Adrenal gland (tissue), 12 donors: Measurements from ENCODE around the gene LSAMP. TPM values are rescaled to one million over a fixed set of nuclear protein-coding genes. Genes with fewer than 3 reads are reported as not detected.

Experiments
- DNase-seq, 7 donors: peaks; one replicate each; pipeline ENCODE4 v3.0.0-alpha.2; 2019 to 2020
- H3K27ac ChIP-seq, 5 donors: fragments of 200-600 bp; sonication (generic) in 4 of 5; 1 replicate in 3 of 5; 2 replicates in 2 of 5; pipeline versions ENCODE4 v1.5.1 to v1.8.0; 2016 to 2020; ENCODE audit warnings: mild to moderate bottlenecking in 1 of 5
- H3K27me3 ChIP-seq: fragments of 200-600 bp; 2 replicates; pipeline ENCODE4 v1.8.0; 2021
- H3K36me3 ChIP-seq, 2 donors: fragments of 200-600 bp; replicated peaks in 1 of 2; 1 replicate in 1 of 2; 2 replicates in 1 of 2; pipeline versions ENCODE4 v1.5.1 to v1.8.0; 2018 to 2022
- H3K4me1 ChIP-seq, 2 donors: fragments of 200-600 bp; replicated peaks in 1 of 2; 1 replicate in 1 of 2; 2 replicates in 1 of 2; pipeline versions ENCODE4 v1.5.1 to v1.8.0; 2018 to 2021
- H3K4me3 ChIP-seq, 4 donors: fragments of 200-600 bp; sonication (generic) in 3 of 4; one replicate each; pipeline ENCODE4 v1.5.1; 2016 to 2018
- H3K9me3 ChIP-seq, 3 donors: fragments of 200-600 bp; sonication (generic) in 1 of 3; replicated peaks in 1 of 3; 1 replicate in 2 of 3; 2 replicates in 1 of 3; pipeline versions ENCODE4 v1.5.1 to v1.8.0; 2016 to 2021
- POLR2A ChIP-seq, 2 donors: fragments of 450-650 bp; IDR thresholded peaks; one replicate each; pipeline ENCODE4 v1.6.1; 2017; ENCODE audit warnings: antibody characterized with exemption in 2 of 2, mild to moderate bottlenecking in 2 of 2, moderate library complexity in 1 of 2
- WGBS, 4 donors: extraction: QIAGEN DNeasy Blood & Tissue Kit in 2 of 4; methylation state at CpG; one replicate each; pipeline versions ENCODE4 v1.1.5 to v1.1.7; 2013 to 2017; 5-methylcytosine and 5-hydroxymethylcytosine counted together
- intact Hi-C, 2 donors: fragments of 100-400 bp; cut with DNase I; formaldehyde crosslinking; loops; one replicate each; pipeline versions ENCODE4 v1.14.1 to v1.15.0; 2022 to 2023
- polyA plus RNA-seq, 3 donors: library from polyadenylated mRNA; stranded (reverse); fragments of 200-250 nt in 2 of 3; fragments of 350-450 nt in 1 of 3; fragmentation: Illumina TruSeq in 1 of 3; extraction: RNeasy Lipid Tissue Mini Kit (QIAGEN cat#74804) in 1 of 3; gene quantifications; one replicate each; pipeline ENCODE4 v1.2.3, GENCODE V29; 2013 to 2014
- total RNA-seq, 9 donors: library from RNA; depleted of rRNA in 4 of 9; stranded (reverse); fragments of >200 nt in 4 of 9; fragments of 120-200 nt in 1 of 9; fragmentation: NEBNext Ultra II Directional in 1 of 9; extraction: Animal tissue kit (Norgen Biotek cat#: 25700) in 1 of 9; gene quantifications; one replicate each; pipeline versions ENCODE4 v1.1.0 to v1.2.4, GENCODE V29; 2013 to 2023
- TF ChIP-seq, protein P1 (sequence below), 6 experiments: fragments of 450-650 bp in 4 of 6; fragments of 200-600 bp in 2 of 6; sonication (generic) in 1 of 6; IDR thresholded peaks; 1 replicate in 5 of 6; 2 replicates in 1 of 6; pipeline versions ENCODE4 v1.5.1 to v1.8.0; 2016 to 2021; ENCODE audit warnings: antibody characterized with exemption in 6 of 6, mild to moderate bottlenecking in 2 of 6, moderate library complexity in 1 of 6
- donor health status: healthy with polysubstance abuse.
- donor health status: Bipolar disorder and iron deficiency.
- donor health status: DM: yes; HTN: yes; CAD: no.
- donor health status: DM: no; HTN: no; CAD: no.
- donor health status: DM: no; HTN: no; CAD: no.
- donor health status: DM: yes; HTN: yes; CAD: no.

Gene LSAMP
- total and polyA plus RNA-seq, 12 donors = 5.8 to 53.5 (median 24.3) TPM

DNA sequence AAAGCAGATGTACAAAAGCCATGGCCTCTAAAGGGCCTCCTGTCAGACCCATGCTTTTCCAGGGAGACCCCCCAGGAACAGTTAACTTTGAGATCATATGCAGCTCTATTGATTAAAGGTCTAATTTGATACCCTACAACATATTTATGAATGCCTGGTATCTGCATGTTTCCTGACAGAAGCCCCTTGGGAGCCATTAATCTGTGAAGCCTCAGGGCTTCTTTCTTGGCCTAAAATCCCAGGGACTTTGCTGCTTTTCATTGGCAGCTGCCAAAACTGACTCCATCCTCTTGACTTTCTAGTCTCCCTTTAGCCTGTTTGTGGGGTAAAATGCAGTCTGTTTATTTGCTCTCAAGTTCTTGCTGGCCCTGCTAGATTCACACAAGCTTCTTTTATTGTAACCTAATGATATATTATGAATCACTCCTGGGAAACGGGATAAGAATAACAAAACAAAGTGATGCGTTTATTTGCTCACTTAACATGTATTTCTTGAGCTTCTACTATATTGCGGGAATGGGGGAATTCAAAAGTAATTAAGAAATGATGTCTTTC lies 257.0 kb downstream of the LSAMP start:
- Histone ChIP-seq H3K27me3 (no peaks in the 10 kb centered on the region), H3K27ac (no peak overlapping the region), H3K9me3 (no peaks in the 10 kb centered on the region), H3K36me3 (no peaks in the 10 kb centered on the region), H3K4me1 (no peaks in the 10 kb centered on the region), H3K4me3 (no peak overlapping the region)
- 78 to 84% (median 80%) methylated on average over 3 of the region's 3 CpGs for WGBS, 4 donors
- intact Hi-C loops = no loop called here
- TF ChIP-seq, protein P1, sequence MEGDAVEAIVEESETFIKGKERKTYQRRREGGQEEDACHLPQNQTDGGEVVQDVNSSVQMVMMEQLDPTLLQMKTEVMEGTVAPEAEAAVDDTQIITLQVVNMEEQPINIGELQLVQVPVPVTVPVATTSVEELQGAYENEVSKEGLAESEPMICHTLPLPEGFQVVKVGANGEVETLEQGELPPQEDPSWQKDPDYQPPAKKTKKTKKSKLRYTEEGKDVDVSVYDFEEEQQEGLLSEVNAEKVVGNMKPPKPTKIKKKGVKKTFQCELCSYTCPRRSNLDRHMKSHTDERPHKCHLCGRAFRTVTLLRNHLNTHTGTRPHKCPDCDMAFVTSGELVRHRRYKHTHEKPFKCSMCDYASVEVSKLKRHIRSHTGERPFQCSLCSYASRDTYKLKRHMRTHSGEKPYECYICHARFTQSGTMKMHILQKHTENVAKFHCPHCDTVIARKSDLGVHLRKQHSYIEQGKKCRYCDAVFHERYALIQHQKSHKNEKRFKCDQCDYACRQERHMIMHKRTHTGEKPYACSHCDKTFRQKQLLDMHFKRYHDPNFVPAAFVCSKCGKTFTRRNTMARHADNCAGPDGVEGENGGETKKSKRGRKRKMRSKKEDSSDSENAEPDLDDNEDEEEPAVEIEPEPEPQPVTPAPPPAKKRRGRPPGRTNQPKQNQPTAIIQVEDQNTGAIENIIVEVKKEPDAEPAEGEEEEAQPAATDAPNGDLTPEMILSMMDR (IDR thresholded peaks at IDR 0.05) = no peak
- TF ChIP-seq POLR2A (IDR thresholded peaks at IDR 0.05) = no peak
- no peak for DNase-seq

DNA sequence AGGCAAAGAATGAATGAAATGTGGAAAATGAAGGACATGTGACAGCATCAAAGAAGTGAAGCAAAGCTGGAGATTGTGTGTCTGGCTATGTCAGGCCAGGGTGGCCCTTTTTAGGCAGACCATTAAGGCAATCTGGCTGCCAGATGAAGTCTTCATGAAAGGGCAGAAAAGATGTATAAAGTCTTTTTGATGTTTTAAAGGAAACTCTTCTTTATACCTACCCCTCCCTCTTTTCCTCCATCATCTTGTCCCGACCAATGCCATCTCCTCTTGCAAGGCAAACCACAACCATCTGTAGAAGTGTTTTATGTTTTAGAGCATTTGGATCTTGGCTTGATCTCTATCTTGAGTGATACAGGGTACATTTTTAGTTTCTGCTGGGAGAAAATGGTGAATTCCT lies 259.2 kb downstream of the LSAMP start:
- DNase-seq = no peak
- H3K9me3 ChIP-seq = no peaks in the 10 kb centered on the region
- WGBS, 4 donors = 74 to 95% (median 86%) methylated on average over 1 of the region's 1 CpG
- H3K27ac ChIP-seq = no peak overlapping the region
- intact Hi-C loops = no loop called here
- no peaks in the 10 kb centered on the region for H3K27me3 ChIP-seq
- no peaks in the 10 kb centered on the region for H3K4me1 ChIP-seq
- H3K36me3 ChIP-seq = no peaks in the 10 kb centered on the region
- TF ChIP-seq, protein P1 (IDR thresholded peaks at IDR 0.05) = no peak
- no peak for TF ChIP-seq POLR2A (IDR thresholded peaks at IDR 0.05)
- H3K4me3 ChIP-seq = no peak overlapping the region

DNA sequence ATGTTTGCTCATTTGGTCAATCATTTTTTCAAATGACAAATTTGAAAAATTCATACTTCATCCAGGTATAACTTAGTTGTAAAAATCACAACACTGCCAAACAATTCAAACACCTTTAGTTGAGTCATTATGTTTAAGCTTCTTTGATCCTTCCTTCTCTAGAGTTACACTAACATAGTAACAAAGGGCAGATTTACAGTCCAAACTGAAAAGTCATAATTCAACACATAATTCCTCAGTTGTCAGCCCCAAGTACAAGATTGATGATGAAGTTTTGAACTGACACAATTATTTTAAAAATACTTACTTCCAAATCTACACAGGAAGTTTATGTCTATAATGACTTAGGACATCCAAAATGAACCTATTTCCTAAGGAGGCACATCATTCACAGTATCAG lies 264.1 kb downstream of the LSAMP start:
- DNase-seq = no peak
- Histone ChIP-seq H3K27me3 (no peaks in the 10 kb centered on the region), H3K27ac (no peak overlapping the region), H3K4me3 (no peak overlapping the region), H3K9me3 (no peaks in the 10 kb centered on the region), H3K36me3 (no peaks in the 10 kb centered on the region), H3K4me1 (no peaks in the 10 kb centered on the region)
- intact Hi-C loops = no loop called here
- no peak for TF ChIP-seq POLR2A (IDR thresholded peaks at IDR 0.05)

GRCh38 chr3:116179091-116179490 lies 266.2 kb downstream of the LSAMP start:
- no peaks in the 10 kb centered on the region for H3K4me1 ChIP-seq
- H3K27me3 ChIP-seq = no peaks in the 10 kb centered on the region
- DNase-seq = no peak
- WGBS, 4 donors = 58 to 68% (median 67%) methylated on average over 1 of the region's 1 CpG
- H3K27ac ChIP-seq = no peak overlapping the region
- no peak overlapping the region for H3K4me3 ChIP-seq
- intact Hi-C loops = no loop called here
- TF ChIP-seq POLR2A (IDR thresholded peaks at IDR 0.05) = no peak
- TF ChIP-seq, protein P1 (IDR thresholded peaks at IDR 0.05) = no peak
- H3K9me3 ChIP-seq = no peaks in the 10 kb centered on the region
- no peaks in the 10 kb centered on the region for H3K36me3 ChIP-seq

DNA sequence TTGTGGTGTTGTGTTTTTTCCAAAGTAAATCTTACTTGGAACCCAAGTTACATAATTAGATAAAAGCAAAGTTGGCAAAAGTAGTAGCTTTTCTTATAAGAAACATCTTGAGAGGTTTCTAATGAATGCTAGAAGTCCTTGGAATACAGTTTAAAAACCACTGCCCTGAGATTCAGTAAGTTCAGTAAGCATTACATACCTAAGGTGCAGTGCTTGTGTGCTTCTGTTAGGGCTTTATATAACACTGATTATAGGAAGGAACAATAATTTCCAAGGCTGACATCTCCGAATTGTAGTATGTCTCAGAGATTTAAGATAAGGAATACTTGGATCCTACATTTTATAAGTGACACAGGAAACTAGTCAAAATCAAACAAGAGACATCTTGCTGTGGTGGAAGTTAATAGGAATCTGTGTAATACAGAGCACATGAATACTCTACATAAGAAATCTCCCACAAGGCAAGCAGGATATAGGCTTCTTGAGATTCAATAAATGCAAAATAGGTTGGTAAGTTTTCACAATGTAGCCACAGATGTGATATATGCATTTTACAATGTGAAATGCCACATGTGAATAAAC lies 268.2 kb downstream of the LSAMP start:
- 29 to 37% (median 35%) methylated on average over 1 of the region's 1 CpG for WGBS, 4 donors
- TF ChIP-seq, protein P1 (IDR thresholded peaks at IDR 0.05) = no peak
- no peak for TF ChIP-seq POLR2A (IDR thresholded peaks at IDR 0.05)
- Histone ChIP-seq H3K9me3 (no peaks in the 10 kb centered on the region), H3K27ac (no peak overlapping the region), H3K36me3 (no peaks in the 10 kb centered on the region), H3K27me3 (no peaks in the 10 kb centered on the region), H3K4me3 (no peak overlapping the region), H3K4me1 (no peaks in the 10 kb centered on the region)
- DNase-seq = no peak
- intact Hi-C loops = no loop called here
